HUES64 (cell line): ENCODE results near the gene RAB7B. TPM values are rescaled to one million over a fixed set of nuclear protein-coding genes. Genes with fewer than 3 reads are reported as not detected.
"Not testable (repeated sequence)": the region's sequence is repeated elsewhere in the genome, so short reads cannot be mapped to it uniquely, and the experiment has no call there.

Experiments
- H3K27ac ChIP-seq: 2 replicates; pipeline ENCODE4 v1.7.0; 2013; ENCODE audit warnings: low read depth, low read length, inconsistent platforms
- H3K27me3 ChIP-seq: 2 replicates; pipeline ENCODE4 v1.6.1; 2013; ENCODE audit warnings: mild to moderate bottlenecking, low read length; ENCODE audit not compliant: insufficient read depth
- H3K36me3 ChIP-seq: 2 replicates; pipeline ENCODE4 v1.6.1; 2013; ENCODE audit warnings: mild to moderate bottlenecking, low read length; ENCODE audit not compliant: insufficient read depth
- H3K4me1 ChIP-seq: 2 replicates; pipeline ENCODE4 v1.6.1; 2013; ENCODE audit warnings: mild to moderate bottlenecking, low read length, moderate library complexity; ENCODE audit not compliant: insufficient read depth
- H3K4me3 ChIP-seq: 2 replicates; pipeline ENCODE4 v1.5.1; 2013; ENCODE audit warnings: mild to moderate bottlenecking, low read length, moderate library complexity
- H3K9ac ChIP-seq: 2 replicates; pipeline ENCODE4 v1.6.1; 2013; ENCODE audit warnings: mild to moderate bottlenecking, low read depth, low read length
- H3K9me3 ChIP-seq: 2 replicates; pipeline ENCODE4 v1.6.1; 2013; ENCODE audit warnings: low read depth, low read length; ENCODE audit not compliant: insufficient read depth
- WGBS: fragments of 150-250, 120-280 bp; methylation state at CpG from one replicate; pipeline ENCODE4 v1.1.7; 2013; ENCODE audit warnings: missing lambda C conversion rate; 5-methylcytosine and 5-hydroxymethylcytosine counted together
- polyA plus RNA-seq, 2 experiments: library from polyadenylated mRNA; stranded (reverse); fragments of 50-300 nt; gene quantifications; one replicate each; pipeline ENCODE4 v1.2.3, GENCODE V29; 2013

The RAB7B gene, protein sequence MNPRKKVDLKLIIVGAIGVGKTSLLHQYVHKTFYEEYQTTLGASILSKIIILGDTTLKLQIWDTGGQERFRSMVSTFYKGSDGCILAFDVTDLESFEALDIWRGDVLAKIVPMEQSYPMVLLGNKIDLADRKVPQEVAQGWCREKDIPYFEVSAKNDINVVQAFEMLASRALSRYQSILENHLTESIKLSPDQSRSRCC
- 0.15 TPM for polyA plus RNA-seq (2013, experiment 1 of 2)
- polyA plus RNA-seq (2013, experiment 2 of 2), result 0.32 TPM

DNA sequence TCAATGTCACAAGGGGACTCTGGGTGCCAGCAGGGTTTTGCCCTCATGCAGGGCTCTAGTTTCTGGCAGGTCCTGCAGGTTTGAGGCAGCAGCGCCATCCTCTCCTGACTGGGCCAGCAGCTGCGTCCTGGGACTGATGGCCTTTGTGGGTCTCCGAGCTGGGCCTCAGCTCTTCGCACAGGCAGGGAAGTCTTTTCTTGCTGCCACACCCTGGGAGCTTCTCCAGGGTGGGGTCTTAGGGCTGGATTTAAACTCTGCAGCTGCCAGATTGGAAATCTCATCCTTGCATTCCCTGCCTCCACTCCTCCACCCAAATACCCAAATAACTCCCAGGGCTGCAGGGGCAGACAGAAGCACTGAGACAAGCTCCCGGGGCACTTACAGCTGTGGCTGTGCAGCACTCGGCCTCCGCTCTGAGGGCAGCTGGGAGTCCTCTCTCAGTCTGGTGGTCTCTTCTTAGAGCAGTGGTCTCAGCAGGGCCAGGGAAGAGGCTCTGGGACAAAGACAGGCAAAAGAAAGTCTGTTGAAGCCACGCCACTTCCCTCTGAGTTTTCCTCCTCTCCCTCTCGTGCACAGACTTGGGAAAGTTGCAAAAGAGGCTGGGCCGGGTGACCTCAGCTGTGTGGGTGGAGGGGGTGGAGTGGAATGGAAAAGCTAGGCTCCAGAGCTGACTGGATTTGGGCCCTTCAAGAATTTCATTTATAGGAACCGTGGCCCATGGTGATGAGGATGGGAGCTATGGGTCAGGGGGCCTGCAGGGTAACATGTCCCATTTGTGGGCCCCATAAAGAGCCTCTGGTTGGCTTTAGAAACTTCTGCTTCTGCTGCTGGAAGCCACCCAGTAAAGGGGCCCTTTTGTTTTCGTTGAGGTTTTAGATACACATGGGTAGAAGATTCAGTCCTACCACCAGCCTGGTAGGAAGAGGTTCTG lies at the start of gene RAB7B:
TSS of gene RAB7B (minus strand) at position 525 of the 931 bp plus-strand sequence. CDS start 9,260 bp downstream, outside the sequence.
- no peaks in the 10 kb centered on the region for H3K9me3 ChIP-seq
- no peak within 1 kb of the TSS for H3K9ac ChIP-seq
- H3K4me3 ChIP-seq, result no peak within 1 kb of the TSS
- WGBS, result 84% methylated on average over 11 of the region's 12 CpGs
- peaks cover 8% of the 10 kb centered on the region for H3K4me1 ChIP-seq
- H3K27me3 ChIP-seq, result no peaks in the 10 kb centered on the region
- no peaks in the 10 kb centered on the region for H3K36me3 ChIP-seq
- no peak within 1 kb of the TSS for H3K27ac ChIP-seq

DNA sequence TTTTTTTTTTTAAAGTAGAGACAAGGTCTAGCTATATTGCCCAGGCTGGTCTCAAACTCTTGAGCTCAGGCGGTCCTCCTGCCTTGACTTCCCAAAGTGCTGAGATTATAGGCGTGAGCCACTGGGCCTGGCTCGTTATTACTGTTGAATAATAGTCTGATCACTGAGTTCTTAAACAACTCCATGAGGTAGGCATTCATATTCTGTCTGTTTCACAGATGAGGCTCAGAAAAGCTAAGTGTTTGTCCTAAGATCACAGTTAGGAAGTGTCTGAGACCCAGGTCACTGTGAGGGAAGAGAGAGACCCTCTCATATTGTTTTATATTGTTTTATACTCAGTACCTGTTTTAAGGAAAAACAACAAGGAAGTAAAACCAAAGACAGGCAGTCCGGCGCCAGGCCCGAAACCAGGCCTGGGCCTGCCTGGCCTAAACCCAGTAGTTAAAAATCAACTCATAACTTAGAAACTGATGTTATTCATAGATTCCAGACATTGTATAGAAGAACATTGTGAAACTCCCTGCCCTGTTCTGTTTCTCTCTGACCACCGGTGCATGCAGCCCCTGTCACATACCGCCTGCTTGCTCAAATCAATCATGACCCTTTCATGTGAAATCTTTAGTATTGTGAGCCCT lies 49.2 kb upstream of the RAB7B start:
- H3K9ac ChIP-seq, H3K27me3 ChIP-seq, H3K27ac ChIP-seq, H3K9me3 ChIP-seq, H3K4me1 ChIP-seq, H3K4me3 ChIP-seq, H3K36me3 ChIP-seq: not testable (repeated sequence)
- 94% methylated on average over 3 of the region's 8 CpGs for WGBS

DNA sequence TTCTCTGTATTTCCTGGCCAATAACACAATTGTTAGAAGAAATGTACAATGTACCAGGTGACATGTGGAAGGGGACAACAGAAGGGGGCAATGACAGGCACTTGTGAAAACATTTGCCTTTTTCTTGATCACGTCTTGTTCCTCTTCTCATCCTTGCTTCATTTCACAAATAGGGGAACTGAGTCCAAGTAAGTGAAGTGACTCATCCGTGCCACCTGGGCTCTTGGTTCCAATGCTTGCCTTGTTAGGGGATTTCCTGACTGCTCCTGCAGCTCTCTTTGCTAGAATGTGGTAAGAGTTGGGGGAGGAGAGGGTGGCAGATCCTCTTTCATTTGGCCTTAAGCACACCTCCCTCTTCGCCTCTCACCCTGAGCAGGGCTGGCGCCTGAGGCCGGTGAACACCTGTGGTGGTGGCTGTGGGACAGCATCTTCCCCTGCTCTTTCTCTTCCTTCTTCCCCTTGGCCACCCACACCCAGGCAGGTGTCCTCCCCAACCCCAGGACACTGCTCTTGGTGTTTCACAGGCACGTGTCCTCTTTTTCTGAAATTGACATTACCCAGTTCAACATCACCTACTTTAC lies 47.5 kb upstream of the RAB7B start:
- no peak overlapping the region for H3K9ac ChIP-seq
- whole genome bisulfite sequencing, result 94% methylated on average over 6 of the region's 6 CpGs
- H3K27me3 ChIP-seq, result no peaks in the 10 kb centered on the region
- peaks cover 10% of the 10 kb centered on the region; the same call in 1 of the 2 replicates for H3K9me3 ChIP-seq
- H3K4me3 ChIP-seq, result no peak overlapping the region
- H3K36me3 ChIP-seq, result no peaks in the 10 kb centered on the region
- no peak overlapping the region for H3K27ac ChIP-seq
- H3K4me1 ChIP-seq, result 0 out of 2 replicates have a peak, but pooled peaks cover 3% of the 10 kb centered on the region

DNA sequence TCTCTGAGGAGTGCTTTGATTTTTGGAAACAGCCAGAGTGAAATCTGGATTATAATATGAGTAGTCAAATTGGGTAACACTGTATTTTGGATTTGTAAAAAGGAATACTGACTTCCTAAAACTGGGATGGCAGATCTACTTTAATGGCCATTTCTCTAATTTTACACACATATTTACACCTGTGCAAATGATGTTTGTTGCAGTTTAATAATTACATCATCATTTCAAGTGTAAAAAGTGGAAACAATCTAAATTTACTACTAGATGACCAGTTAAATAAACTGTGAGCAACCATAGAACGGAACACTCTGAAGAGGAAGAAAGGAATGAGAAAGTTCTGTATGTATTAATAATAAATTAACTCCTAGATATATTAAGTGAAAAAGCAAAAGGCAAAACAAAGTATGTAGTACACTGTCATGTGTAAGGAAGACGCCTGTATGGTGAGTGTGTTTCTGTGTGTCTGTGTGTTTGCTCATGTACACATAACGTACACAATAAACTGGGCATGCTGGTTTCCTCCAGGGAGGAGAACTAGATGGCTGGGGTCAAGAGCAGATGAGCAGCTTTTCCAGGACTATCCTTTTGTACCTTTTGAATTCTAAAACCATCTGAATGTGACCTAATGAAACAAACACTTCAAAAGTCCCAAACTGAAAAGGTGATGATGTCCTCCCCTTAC lies 46.9 kb upstream of the RAB7B start:
- H3K9ac ChIP-seq, result no peak overlapping the region
- no peaks in the 10 kb centered on the region for H3K27me3 ChIP-seq
- no peak overlapping the region for H3K4me3 ChIP-seq
- no peak overlapping the region for H3K27ac ChIP-seq
- peaks cover 10% of the 10 kb centered on the region; the same call in 1 of the 2 replicates for H3K9me3 ChIP-seq
- 100% methylated on average over 2 of the region's 3 CpGs for WGBS
- 0 out of 2 replicates have a peak, but pooled peaks cover 6% of the 10 kb centered on the region for H3K4me1 ChIP-seq
- H3K36me3 ChIP-seq, result no peaks in the 10 kb centered on the region

DNA sequence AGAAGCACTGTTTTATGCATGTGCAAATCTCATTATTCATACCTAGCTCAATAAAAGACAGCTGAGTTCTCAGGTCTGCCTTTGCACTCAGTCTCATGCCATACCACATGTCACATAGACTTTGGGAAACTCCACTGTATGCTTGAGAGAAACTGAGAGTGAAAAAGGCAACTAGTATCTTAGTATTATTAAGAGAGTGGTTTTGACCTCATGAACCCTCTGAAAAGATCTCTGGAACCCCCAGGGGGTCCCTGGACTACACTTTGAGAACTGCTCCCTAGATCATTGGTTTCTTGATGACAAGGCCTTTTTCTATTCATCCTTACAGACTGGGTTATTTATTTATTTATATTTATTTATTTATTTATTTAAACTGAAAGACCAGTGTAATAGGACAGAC lies 46.1 kb upstream of the RAB7B start:
- Histone ChIP-seq H3K36me3 (no peaks in the 10 kb centered on the region), H3K27ac (no peak overlapping the region), H3K27me3 (no peaks in the 10 kb centered on the region), H3K9me3 (peaks cover 10% of the 10 kb centered on the region; the same call in 1 of the 2 replicates), H3K4me1 (0 out of 2 replicates have a peak, but pooled peaks cover 6% of the 10 kb centered on the region), H3K4me3 (no peak overlapping the region), H3K9ac (no peak overlapping the region)

DNA sequence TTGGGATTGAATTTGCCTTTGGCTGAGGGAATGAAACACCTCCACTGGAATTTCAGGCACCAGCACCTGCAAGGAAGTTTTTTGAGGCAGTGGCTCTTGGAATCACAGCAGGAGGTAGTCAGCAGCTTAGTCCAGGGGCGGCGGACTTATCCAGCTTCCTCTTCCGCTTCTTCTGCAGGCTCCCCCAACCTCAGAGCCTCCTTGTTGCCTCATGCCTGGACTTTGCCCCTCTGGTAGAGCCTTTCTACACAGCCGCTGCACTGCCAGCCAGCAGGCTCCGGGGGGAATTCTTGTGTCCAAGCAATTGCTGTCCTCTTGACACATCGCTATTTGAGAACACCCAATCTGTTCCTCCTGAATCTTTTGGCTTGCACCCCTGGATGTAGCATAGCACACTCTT lies 45.4 kb upstream of the RAB7B start:
- Histone ChIP-seq H3K36me3 (no peaks in the 10 kb centered on the region), H3K9me3 (peaks cover 8% of the 10 kb centered on the region; the same call in 1 of the 2 replicates), H3K4me3 (no peak overlapping the region), H3K9ac (no peak overlapping the region), H3K27ac (no peak overlapping the region), H3K4me1 (0 out of 2 replicates have a peak, but pooled peaks cover 6% of the 10 kb centered on the region), H3K27me3 (no peaks in the 10 kb centered on the region)
- 82% methylated on average over 6 of the region's 6 CpGs for WGBS

DNA sequence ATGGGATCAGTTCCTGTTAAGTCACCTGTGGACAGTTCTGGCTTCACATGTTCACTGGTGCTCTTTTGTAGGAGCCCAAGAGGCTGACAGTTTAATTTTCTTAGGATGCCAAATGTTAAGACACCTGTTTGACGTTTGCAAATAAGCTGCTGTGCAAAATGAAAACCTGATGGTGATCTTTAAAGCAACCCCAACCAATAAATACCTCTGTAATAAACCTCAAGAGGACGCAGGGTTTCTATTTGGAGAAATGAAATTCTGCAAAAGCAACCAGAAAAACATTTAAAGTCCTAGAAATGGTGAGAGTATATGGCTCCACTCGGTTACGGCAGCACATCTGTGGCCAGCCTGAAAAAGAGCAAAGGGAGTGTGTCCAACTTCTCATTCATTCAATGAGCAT lies 44.1 kb upstream of the RAB7B start:
- Histone ChIP-seq H3K4me1 (0 out of 2 replicates have a peak, but pooled peaks cover 6% of the 10 kb centered on the region), H3K27me3 (no peaks in the 10 kb centered on the region), H3K9me3 (no peaks in the 10 kb centered on the region), H3K9ac (no peak overlapping the region), H3K27ac (no peak overlapping the region), H3K36me3 (no peaks in the 10 kb centered on the region), H3K4me3 (no peak overlapping the region)
- 90% methylated on average over 4 of the region's 4 CpGs for WGBS

DNA sequence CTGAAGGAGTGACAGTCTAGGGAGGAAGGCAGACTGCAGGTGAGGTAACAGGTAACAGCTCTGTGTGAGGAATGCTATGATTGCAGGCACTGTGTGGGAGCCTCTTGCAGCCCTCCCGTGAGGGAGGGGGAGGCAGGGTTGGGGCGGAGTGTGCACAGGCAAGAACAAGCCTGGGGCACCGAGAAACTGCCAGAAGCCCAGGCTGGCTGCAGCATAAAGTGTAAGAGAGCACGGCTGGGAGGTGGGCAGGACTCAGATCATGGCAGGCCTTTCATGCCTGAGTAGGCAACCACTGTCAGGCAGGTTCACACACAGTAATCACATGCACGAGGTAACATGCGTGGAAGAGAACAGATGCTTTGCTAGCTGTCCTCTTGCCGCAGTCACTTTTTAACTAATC lies 38.4 kb upstream of the RAB7B start:
- Histone ChIP-seq H3K27me3 (no peaks in the 10 kb centered on the region), H3K27ac (no peak overlapping the region), H3K4me1 (peaks cover 15% of the 10 kb centered on the region; the same call in 1 of the 2 replicates), H3K36me3 (no peaks in the 10 kb centered on the region), H3K9me3 (no peaks in the 10 kb centered on the region), H3K4me3 (no peak overlapping the region), H3K9ac (no peak overlapping the region)
- 71% methylated on average over 7 of the region's 7 CpGs for WGBS

DNA sequence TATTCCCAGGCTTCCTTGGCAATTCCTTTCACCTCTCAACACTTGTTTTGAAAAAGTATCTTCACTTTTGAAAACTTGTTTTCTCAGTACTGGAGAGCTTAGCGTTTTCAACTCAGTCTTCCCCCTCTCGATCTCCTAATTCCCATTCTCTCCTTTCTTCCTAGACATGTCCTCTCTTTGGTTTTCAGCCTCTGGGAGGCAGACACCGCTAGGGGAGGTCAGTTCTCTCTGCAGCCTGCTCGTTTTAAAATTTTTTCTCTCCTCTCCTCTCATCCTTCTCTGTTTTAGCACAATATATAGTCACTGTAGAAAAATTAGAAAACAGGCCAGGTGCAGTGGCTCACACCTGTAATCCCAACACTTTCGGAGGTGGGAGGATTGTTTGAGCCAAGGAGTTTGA lies 37.1 kb upstream of the RAB7B start:
- H3K36me3 ChIP-seq, result no peaks in the 10 kb centered on the region
- WGBS, result 65% methylated on average over 5 of the region's 5 CpGs
- H3K9ac ChIP-seq, result no peak overlapping the region
- 0 out of 2 replicates have a peak, but pooled peaks cover 2% of the 10 kb centered on the region for H3K27me3 ChIP-seq
- no peak overlapping the region for H3K27ac ChIP-seq
- no peaks in the 10 kb centered on the region for H3K9me3 ChIP-seq
- H3K4me1 ChIP-seq, result peaks cover 9% of the 10 kb centered on the region; the same call in 1 of the 2 replicates
- no peak overlapping the region for H3K4me3 ChIP-seq
